ENCODE results near the gene PRKCA. TPM values are rescaled to one million over a fixed set of nuclear protein-coding genes. Genes with fewer than 3 reads are reported as not detected.

PRKCA gene
- total and polyA plus RNA-seq, 2 donors (not counting 3 experiments of a cell fraction or from before 2014, with no cell fraction given), result 7.5 to 34.2 TPM

DNA sequence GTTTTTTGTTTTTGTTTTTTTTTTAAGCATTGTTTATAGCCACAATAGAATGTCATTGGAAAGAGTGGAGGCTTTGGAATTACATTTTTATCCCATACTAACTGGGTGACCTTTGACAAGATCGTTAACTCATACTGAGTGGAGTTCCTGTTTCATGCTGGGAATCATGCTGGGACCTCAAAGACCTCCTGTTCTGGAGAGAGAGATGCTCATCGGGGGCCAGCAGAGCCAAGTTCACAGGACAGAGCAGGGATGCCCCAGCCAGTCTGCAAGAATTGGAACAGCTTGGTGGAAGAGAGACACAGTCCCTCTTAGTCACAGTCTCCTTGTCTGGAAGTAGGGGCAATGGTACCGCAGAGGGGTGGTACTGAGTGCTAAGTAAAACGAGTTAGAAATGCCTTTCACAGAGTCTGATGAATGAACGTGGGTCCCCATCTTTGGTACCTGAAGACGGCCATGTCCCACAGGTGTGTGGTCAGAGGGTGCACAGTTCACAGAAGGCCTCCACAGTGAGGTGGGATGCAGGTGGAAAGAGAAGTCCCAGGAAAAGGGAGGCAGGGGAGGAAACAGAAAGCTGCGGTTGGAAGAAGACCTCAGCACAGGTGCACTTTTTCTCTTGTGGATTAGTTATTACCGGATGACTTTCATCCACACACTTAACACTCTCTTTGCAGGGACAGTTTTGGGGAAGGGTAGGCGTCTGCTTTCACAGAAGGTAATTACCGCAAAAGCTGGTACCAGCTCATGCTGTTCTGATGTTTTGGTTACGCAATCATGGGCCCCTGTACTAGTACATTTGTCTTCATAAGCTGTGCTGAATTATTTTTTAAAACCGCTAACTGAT is 147.8 kb downstream of the PRKCA start:
- no peak for DNase-seq (ENCODE audit: low read depth, low spot score)
- ChIA-PET POLR2A (no interaction called here), CTCF (interaction anchor here (1.0 to 2.0 kb wide), 3 partner anchors 10 to 117 kb away, joined by 3 to 8 read pairs (median 4); no protein-coding TSS in a partner anchor)
- H2AFZ ChIP-seq (ENCODE audit: low read depth, low read length), result no peak overlapping the region
- no peaks in the 10 kb centered on the region for H3K27me3 ChIP-seq (ENCODE audit: control insufficient read depth in 2 of 2, insufficient read depth in 2 of 2, low read length in 2 of 2)
- no peak overlapping the region for H3K4me2 ChIP-seq (ENCODE audit: insufficient read depth, low read length)
- H3K9me1 ChIP-seq (replicated peaks; ENCODE audit: control insufficient read depth, extremely low read depth, insufficient read depth, low read length), result no peaks in the 10 kb centered on the region
- no peak for FAIRE-seq
- no peaks in the 10 kb centered on the region for H3K9me3 ChIP-seq (replicated peaks; ENCODE audit: control insufficient read depth, insufficient read depth, low read length)
- H3K4me1 ChIP-seq (ENCODE audit: control insufficient read depth, extremely low read depth, insufficient read depth, low read length), result peaks cover 6% of the 10 kb centered on the region
- intact Hi-C loops (cut with micrococcal nuclease) (no loop called here), dilution Hi-C loops (cut with MboI; ENCODE audit: extremely low pct_ligation_motif_present, low sequenced_read_pairs) (no loop called here)
- H3K27ac ChIP-seq (ENCODE audit: insufficient read depth, low read depth, low read length), result no peak overlapping the region
- no peaks in the 10 kb centered on the region for H4K20me1 ChIP-seq (replicated peaks; ENCODE audit: control insufficient read depth, extremely low read depth, insufficient read depth, low read length)
- H3K79me2 ChIP-seq (ENCODE audit: control insufficient read depth, insufficient read depth, low read length), result peaks cover 3% of the 10 kb centered on the region
- no peak overlapping the region for H3K9ac ChIP-seq (replicated peaks; ENCODE audit: extremely low read depth, insufficient read depth, low read length)
- no peaks in the 10 kb centered on the region for H3K36me3 ChIP-seq (ENCODE audit: control insufficient read depth in 2 of 2, extremely low read depth in 1 of 2, insufficient read depth in 2 of 2, low read length in 2 of 2)
- TF ChIP-seq FOS (IDR thresholded peaks at IDR 0.05; ENCODE audit: borderline replicate concordance, insufficient read depth, low read length), result no peak
- TF ChIP-seq POLR2A (IDR thresholded peaks at IDR 0.05; ENCODE audit: low read depth, low read length), result no peak
- TF ChIP-seq, protein P1, sequence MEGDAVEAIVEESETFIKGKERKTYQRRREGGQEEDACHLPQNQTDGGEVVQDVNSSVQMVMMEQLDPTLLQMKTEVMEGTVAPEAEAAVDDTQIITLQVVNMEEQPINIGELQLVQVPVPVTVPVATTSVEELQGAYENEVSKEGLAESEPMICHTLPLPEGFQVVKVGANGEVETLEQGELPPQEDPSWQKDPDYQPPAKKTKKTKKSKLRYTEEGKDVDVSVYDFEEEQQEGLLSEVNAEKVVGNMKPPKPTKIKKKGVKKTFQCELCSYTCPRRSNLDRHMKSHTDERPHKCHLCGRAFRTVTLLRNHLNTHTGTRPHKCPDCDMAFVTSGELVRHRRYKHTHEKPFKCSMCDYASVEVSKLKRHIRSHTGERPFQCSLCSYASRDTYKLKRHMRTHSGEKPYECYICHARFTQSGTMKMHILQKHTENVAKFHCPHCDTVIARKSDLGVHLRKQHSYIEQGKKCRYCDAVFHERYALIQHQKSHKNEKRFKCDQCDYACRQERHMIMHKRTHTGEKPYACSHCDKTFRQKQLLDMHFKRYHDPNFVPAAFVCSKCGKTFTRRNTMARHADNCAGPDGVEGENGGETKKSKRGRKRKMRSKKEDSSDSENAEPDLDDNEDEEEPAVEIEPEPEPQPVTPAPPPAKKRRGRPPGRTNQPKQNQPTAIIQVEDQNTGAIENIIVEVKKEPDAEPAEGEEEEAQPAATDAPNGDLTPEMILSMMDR (IDR thresholded peaks at IDR 0.05; ENCODE audit: extremely low read depth in 1 of 2, insufficient read depth in 1 of 2, low read depth in 1 of 2, low read length in 2 of 2), result no peak
- no peak for TF ChIP-seq GATA2 (IDR thresholded peaks at IDR 0.05; ENCODE audit: insufficient read depth, insufficient read length, low read depth, low read length)
- no peak for TF ChIP-seq EZH2 (IDR thresholded peaks at IDR 0.05; ENCODE audit: borderline replicate concordance, low read depth, low read length, severe bottlenecking)
- BruUV-seq (replicated peaks), result no TSS peak
- H3K4me3 ChIP-seq (replicated peaks in 1 of 3; ENCODE audit: insufficient read depth in 1 of 3, low read depth in 1 of 3, low read length in 3 of 3), result no peak overlapping the region

Data from endothelial cell of umbilical vein (primary cell).